OCI-LY1 (cell line): ENCODE data around the gene MGAT4B.

ENCODE experiments used
- EZH2 ChIP-seq: fragments of 200-600 bp; sonication (generic), shearing (Covaris generic); IDR thresholded peaks from 2 replicates; pipeline ENCODE4 v1.8.0; 2017; ENCODE audit warnings: borderline replicate concordance, mixed run types, mild to moderate bottlenecking, antibody characterized with exemption, low read length, moderate library complexity, mixed read lengths
- TF ChIP-seq, protein P1 (sequence below): fragments of 200-600 bp; sonication (generic), shearing (Covaris generic); IDR thresholded peaks from 2 replicates; pipeline ENCODE4 v1.5.1; 2017; ENCODE audit warnings: mild to moderate bottlenecking, antibody characterized with exemption, low read length, moderate library complexity, mixed read lengths

DNA sequence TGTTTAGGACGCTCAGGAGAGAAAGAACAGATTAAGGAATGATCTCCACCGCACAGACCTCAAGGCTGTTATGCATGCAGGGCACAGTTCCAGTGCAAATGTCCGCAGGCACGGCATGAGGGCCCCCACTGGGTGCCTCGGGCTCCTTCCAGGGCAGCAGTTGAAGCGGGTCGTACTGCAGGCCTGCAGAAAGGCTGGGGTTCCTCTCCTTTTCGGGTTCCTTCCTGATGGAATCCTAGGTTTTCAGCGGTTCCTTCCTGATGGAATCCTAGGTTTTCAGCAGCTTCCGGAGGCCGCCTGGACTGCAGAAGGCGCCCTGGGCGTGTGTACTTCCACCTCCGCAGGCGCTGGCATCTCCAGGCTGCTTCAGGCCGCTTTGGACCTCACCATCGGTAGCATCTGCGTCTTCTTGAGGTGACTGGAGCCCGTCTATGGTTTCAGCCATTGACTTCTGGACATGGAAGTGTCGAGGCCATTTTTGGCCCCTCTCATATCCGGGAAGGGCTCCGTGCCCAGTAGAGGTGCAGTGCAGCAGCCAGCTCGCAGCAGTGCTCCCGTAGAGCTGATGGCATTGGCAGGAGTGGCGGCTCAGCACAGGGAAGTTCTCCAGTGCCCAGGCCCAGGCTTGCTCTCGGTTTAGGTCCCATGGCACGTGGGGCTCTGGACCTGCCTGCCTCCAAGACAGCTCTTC is 5.6 kb upstream of the MGAT4B start:
- TF ChIP-seq, protein P1, sequence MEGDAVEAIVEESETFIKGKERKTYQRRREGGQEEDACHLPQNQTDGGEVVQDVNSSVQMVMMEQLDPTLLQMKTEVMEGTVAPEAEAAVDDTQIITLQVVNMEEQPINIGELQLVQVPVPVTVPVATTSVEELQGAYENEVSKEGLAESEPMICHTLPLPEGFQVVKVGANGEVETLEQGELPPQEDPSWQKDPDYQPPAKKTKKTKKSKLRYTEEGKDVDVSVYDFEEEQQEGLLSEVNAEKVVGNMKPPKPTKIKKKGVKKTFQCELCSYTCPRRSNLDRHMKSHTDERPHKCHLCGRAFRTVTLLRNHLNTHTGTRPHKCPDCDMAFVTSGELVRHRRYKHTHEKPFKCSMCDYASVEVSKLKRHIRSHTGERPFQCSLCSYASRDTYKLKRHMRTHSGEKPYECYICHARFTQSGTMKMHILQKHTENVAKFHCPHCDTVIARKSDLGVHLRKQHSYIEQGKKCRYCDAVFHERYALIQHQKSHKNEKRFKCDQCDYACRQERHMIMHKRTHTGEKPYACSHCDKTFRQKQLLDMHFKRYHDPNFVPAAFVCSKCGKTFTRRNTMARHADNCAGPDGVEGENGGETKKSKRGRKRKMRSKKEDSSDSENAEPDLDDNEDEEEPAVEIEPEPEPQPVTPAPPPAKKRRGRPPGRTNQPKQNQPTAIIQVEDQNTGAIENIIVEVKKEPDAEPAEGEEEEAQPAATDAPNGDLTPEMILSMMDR = no peak
- TF ChIP-seq EZH2 = no peak
